ENCODE results near the gene SUMF2.

The SUMF2 gene

GRCh38 chr7:56127241-56127975, 63.3 kb downstream of the SUMF2 start (continued):
- TF ChIP-seq ZNF513 (tag by site-specific recombination; IDR thresholded peaks at IDR 0.05) (no peak), AEBP2 (tag by site-specific recombination; IDR thresholded peaks at IDR 0.05; ENCODE audit: borderline replicate concordance) (no peak), ATF2 (tag by site-specific recombination; IDR thresholded peaks at IDR 0.05; ENCODE audit: low read depth) (no peak), GLI4 (tag by site-specific recombination; IDR thresholded peaks at IDR 0.05) (no peak), ZNF664 (tag by site-specific recombination; IDR thresholded peaks at IDR 0.05) (no peak), ZNF548 (tag by site-specific recombination; IDR thresholded peaks at IDR 0.05) (no peak), ZNF157 (tag by site-specific recombination; IDR thresholded peaks at IDR 0.05) (no peak), KLF16 (tag by site-specific recombination; IDR thresholded peaks at IDR 0.05) (no peak), BCL6B (tag by site-specific recombination; IDR thresholded peaks at IDR 0.05) (no peak), ZNF426 (tag by site-specific recombination; IDR thresholded peaks at IDR 0.05) (no peak)

All from HEK293 (cell line).